Choroid plexus epithelial cell (primary cell): ENCODE measurements around the gene OTOF.

Experiments
- DNase-seq: peaks from one replicate; pipeline ENCODE4 v3.0.0-alpha.2; 2010; ENCODE audit warnings: low read depth
- H3K4me3 ChIP-seq: 2 replicates; pipeline ENCODE4 v1.5.1; 2011; ENCODE audit warnings: low read depth, mild to moderate bottlenecking, control low read depth, low read length, moderate library complexity
- CTCF ChIP-seq: conservative IDR thresholded peaks from 2 replicates; pipeline ENCODE4 v1.5.1; 2011; ENCODE audit warnings: low read depth, mild to moderate bottlenecking, control low read depth, inconsistent platforms, low read length, moderate library complexity

The OTOF gene

GRCh38 chr2:26461601-26462023 lies 16.3 kb downstream of the OTOF start:
- no peak for DNase-seq
- no peak overlapping the region for H3K4me3 ChIP-seq
- TF ChIP-seq CTCF = no peak

GRCh38 chr2:26460613-26461031 lies 17.3 kb downstream of the OTOF start:
- no peak overlapping the region for H3K4me3 ChIP-seq
- DNase-seq = no peak
- no peak for TF ChIP-seq CTCF

GRCh38 chr2:26459991-26460612 lies 17.8 kb downstream of the OTOF start:
- TF ChIP-seq CTCF = peak; percentile 40
- no peak overlapping the region for H3K4me3 ChIP-seq
- DNase-seq = no peak

- no peak overlapping the region for H3K4me3 ChIP-seq
- DNase-seq = no peak
- peak; percentile 15 for TF ChIP-seq CTCF
These were observed 19.4 kb downstream of the OTOF start for GRCh38 chr2:26458365-26459042.

GRCh38 chr2:26457695-26458364 lies 20.1 kb downstream of the OTOF start:
- no peak overlapping the region for H3K4me3 ChIP-seq
- no peak for TF ChIP-seq CTCF
- peak; percentile 32 for DNase-seq

GRCh38 chr2:26457251-26457666 lies 20.7 kb downstream of the OTOF start:
- H3K4me3 ChIP-seq = no peak overlapping the region
- no peak for DNase-seq
- no peak for TF ChIP-seq CTCF
